Suprapubic skin (tissue), 3 donors: Measurements from ENCODE around the gene PIK3IP1.

Experiments used
- POLR2AphosphoS5 ChIP-seq, 3 donors: sonication (generic); formaldehyde crosslinking; IDR thresholded peaks; one replicate each; pipeline ENCODE4 v1.6.1; 2017; ENCODE audit warnings: antibody characterized with exemption in 3 of 3
- TF ChIP-seq, protein P1 (sequence below), 2 donors: fragments of 200-600 bp in 1 of 2; fragments of 450-650 bp in 1 of 2; sonication (generic) in 1 of 2; IDR thresholded peaks; one replicate each; pipeline ENCODE4 v1.5.1; 2016 to 2019; ENCODE audit warnings: antibody characterized with exemption in 2 of 2, mild to moderate bottlenecking in 1 of 2, moderate library complexity in 1 of 2

DNA sequence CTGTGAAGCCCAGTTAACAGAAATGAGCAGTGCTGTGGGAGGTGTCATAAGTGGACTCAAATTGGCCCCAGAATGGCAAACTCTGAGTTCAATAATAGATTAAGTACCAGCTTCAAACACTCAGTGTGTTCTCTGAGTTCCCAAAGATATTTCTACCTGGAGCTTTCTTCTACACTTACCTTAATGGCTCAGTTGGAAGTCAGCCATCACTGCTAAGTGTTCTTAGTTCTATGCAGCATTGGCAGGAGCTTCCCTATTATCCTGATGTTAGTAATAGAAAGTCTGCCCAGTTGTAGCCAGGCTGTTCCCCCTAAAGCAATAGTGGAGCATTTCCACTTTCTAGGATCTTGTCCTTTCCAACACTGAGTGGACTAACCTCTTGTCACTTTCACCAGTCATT, 9.7 kb upstream of the PIK3IP1 start:
- TF ChIP-seq, protein P1, sequence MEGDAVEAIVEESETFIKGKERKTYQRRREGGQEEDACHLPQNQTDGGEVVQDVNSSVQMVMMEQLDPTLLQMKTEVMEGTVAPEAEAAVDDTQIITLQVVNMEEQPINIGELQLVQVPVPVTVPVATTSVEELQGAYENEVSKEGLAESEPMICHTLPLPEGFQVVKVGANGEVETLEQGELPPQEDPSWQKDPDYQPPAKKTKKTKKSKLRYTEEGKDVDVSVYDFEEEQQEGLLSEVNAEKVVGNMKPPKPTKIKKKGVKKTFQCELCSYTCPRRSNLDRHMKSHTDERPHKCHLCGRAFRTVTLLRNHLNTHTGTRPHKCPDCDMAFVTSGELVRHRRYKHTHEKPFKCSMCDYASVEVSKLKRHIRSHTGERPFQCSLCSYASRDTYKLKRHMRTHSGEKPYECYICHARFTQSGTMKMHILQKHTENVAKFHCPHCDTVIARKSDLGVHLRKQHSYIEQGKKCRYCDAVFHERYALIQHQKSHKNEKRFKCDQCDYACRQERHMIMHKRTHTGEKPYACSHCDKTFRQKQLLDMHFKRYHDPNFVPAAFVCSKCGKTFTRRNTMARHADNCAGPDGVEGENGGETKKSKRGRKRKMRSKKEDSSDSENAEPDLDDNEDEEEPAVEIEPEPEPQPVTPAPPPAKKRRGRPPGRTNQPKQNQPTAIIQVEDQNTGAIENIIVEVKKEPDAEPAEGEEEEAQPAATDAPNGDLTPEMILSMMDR (IDR thresholded peaks at IDR 0.05): no peak
- TF ChIP-seq POLR2AphosphoS5 (IDR thresholded peaks at IDR 0.05): no peak
